K562 (cell line): ENCODE results near the gene SPTBN4. TPM values are rescaled to one million over a fixed set of nuclear protein-coding genes. Genes with fewer than 3 reads are reported as not detected.

Experiments used
- KDM2B ChIP-seq: fragments of 250-450 bp; sonication (Bioruptor Pico); IDR thresholded peaks from 2 replicates; pipeline ENCODE4 v1.8.0; 2021; ENCODE audit warnings: mild to moderate bottlenecking, moderate library complexity
- ZFX ChIP-seq: sonication (generic); formaldehyde crosslinking; IDR thresholded peaks from 2 replicates; pipeline ENCODE4 v1.8.0; 2022; ENCODE audit warnings: mild to moderate bottlenecking, missing genetic modification reagents, moderate library complexity
- ZNF165 ChIP-seq: fragments of 250-450 bp; sonication (Bioruptor Pico); IDR thresholded peaks from 2 replicates; pipeline ENCODE4 v1.4.0; 2020; ENCODE audit warnings: borderline replicate concordance
- ZNF184 ChIP-seq: sonication (generic); formaldehyde crosslinking; IDR thresholded peaks from 2 replicates; pipeline ENCODE4 v1.5.0; 2020; ENCODE audit warnings: missing genetic modification reagents
- ZNF583 ChIP-seq: fragments of 250-450 bp; sonication (Bioruptor Pico); IDR thresholded peaks from 2 replicates; pipeline ENCODE4 v1.4.0; 2020
- polyA plus RNA-seq, 8 experiments: library from polyadenylated mRNA; depleted of rRNA in 4 of 8; stranded (reverse) in 5 of 8; unstranded in 3 of 8; fragments of >200 nt; fragmentation: Nextera tagmentation in 2 of 8; fragmentation: Illumina TruSeq in 1 of 8; extraction: Ambion mirVana in 2 of 8; extraction: Trizol in 1 of 8; gene quantifications; 2 replicates each; pipeline versions ENCODE4 v1.2.1 to v1.2.3, GENCODE V29; 2011 to 2014; ENCODE audit warnings: inconsistent platforms in 1 of 8, missing spikeins in 1 of 8
- total RNA-seq, 7 experiments: library from RNA; depleted of rRNA in 6 of 7; stranded (reverse); fragments of >200 nt in 6 of 7; fragmentation: Illumina TruSeq in 2 of 7; extraction: Trizol in 2 of 7; gene quantifications; 2 replicates each; pipeline versions ENCODE4 v1.2.1 to v1.2.3, GENCODE V29; 2011 to 2021; ENCODE audit warnings: low replicate concordance in 1 of 7
- TF ChIP-seq, protein P1 (sequence below), 2 experiments: fragments of 450-650 bp; IDR thresholded peaks; 2 replicates each; pipeline ENCODE4 v1.6.1; 2018; ENCODE audit warnings: mild to moderate bottlenecking in 2 of 2, low read depth in 1 of 2; ENCODE audit not compliant: partially characterized antibody in 2 of 2
- TF ChIP-seq, protein P2 (sequence below): IDR thresholded peaks from 3 replicates; pipeline ENCODE4 v1.6.1; 2011; ENCODE audit warnings: borderline replicate concordance, mild to moderate bottlenecking, moderate library complexity; ENCODE audit not compliant: insufficient read length; ENCODE audit errors: extremely low read depth

Gene SPTBN4
- total and polyA plus RNA-seq, 9 of the 15 experiments (the other 6 are each of a cell fraction or from before 2014, with no cell fraction given), result 0.01 to 1.5 (median 0.86) TPM

GRCh38 chr19:40576585-40577451 lies 110.0 kb downstream of the SPTBN4 start, which contains the start of gene SHKBP1 (continued):
- TF ChIP-seq, protein P1, sequence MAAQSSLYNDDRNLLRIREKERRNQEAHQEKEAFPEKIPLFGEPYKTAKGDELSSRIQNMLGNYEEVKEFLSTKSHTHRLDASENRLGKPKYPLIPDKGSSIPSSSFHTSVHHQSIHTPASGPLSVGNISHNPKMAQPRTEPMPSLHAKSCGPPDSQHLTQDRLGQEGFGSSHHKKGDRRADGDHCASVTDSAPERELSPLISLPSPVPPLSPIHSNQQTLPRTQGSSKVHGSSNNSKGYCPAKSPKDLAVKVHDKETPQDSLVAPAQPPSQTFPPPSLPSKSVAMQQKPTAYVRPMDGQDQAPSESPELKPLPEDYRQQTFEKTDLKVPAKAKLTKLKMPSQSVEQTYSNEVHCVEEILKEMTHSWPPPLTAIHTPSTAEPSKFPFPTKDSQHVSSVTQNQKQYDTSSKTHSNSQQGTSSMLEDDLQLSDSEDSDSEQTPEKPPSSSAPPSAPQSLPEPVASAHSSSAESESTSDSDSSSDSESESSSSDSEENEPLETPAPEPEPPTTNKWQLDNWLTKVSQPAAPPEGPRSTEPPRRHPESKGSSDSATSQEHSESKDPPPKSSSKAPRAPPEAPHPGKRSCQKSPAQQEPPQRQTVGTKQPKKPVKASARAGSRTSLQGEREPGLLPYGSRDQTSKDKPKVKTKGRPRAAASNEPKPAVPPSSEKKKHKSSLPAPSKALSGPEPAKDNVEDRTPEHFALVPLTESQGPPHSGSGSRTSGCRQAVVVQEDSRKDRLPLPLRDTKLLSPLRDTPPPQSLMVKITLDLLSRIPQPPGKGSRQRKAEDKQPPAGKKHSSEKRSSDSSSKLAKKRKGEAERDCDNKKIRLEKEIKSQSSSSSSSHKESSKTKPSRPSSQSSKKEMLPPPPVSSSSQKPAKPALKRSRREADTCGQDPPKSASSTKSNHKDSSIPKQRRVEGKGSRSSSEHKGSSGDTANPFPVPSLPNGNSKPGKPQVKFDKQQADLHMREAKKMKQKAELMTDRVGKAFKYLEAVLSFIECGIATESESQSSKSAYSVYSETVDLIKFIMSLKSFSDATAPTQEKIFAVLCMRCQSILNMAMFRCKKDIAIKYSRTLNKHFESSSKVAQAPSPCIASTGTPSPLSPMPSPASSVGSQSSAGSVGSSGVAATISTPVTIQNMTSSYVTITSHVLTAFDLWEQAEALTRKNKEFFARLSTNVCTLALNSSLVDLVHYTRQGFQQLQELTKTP (IDR thresholded peaks at IDR 0.05; ENCODE audit: low read depth in 1 of 2, partially characterized antibody in 2 of 2), result no peak
- TF ChIP-seq ZNF583, result no peak
- TF ChIP-seq ZNF184, result no peak
- no peak for TF ChIP-seq ZFX (CRISPR knock-in tag)
- no peak for TF ChIP-seq KDM2B (CRISPR knock-in tag)
- no peak for TF ChIP-seq ZNF165 (CRISPR knock-in tag)
- TF ChIP-seq, protein P2, sequence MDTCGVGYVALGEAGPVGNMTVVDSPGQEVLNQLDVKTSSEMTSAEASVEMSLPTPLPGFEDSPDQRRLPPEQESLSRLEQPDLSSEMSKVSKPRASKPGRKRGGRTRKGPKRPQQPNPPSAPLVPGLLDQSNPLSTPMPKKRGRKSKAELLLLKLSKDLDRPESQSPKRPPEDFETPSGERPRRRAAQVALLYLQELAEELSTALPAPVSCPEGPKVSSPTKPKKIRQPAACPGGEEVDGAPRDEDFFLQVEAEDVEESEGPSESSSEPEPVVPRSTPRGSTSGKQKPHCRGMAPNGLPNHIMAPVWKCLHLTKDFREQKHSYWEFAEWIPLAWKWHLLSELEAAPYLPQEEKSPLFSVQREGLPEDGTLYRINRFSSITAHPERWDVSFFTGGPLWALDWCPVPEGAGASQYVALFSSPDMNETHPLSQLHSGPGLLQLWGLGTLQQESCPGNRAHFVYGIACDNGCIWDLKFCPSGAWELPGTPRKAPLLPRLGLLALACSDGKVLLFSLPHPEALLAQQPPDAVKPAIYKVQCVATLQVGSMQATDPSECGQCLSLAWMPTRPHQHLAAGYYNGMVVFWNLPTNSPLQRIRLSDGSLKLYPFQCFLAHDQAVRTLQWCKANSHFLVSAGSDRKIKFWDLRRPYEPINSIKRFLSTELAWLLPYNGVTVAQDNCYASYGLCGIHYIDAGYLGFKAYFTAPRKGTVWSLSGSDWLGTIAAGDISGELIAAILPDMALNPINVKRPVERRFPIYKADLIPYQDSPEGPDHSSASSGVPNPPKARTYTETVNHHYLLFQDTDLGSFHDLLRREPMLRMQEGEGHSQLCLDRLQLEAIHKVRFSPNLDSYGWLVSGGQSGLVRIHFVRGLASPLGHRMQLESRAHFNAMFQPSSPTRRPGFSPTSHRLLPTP, result no peak
